GM19463 (cell line): ENCODE data around the gene SMAP1.
A peak's percentile ranks its signal among the peaks of the same experiment; 100 is the strongest.

Experiments used
- ATAC-seq: cut with Tn5 transposase; IDR thresholded peaks from one replicate; pipeline ENCODE4 v1.9.1; 2021; ENCODE audit warnings: mild to moderate bottlenecking, moderate library complexity; ENCODE audit not compliant: unreplicated experiment

SMAP1 gene

GRCh38 chr6:70839286-70840266, 171.9 kb downstream of the SMAP1 start:
- ATAC-seq = peak; percentile 48

GRCh38 chr6:70841112-70841511, 173.4 kb downstream of the SMAP1 start:
- ATAC-seq = no peak

GRCh38 chr6:70842541-70842940, 174.9 kb downstream of the SMAP1 start:
- ATAC-seq = no peak

GRCh38 chr6:70843328-70843918, 175.7 kb downstream of the SMAP1 start:
- ATAC-seq = no peak

GRCh38 chr6:70844301-70844700, 176.6 kb downstream of the SMAP1 start:
- no peak for ATAC-seq

GRCh38 chr6:70846207-70846835, 178.6 kb downstream of the SMAP1 start:
- ATAC-seq = no peak

- ATAC-seq = no peak
These were observed 179.7 kb downstream of the SMAP1 start for GRCh38 chr6:70847106-70848084.

GRCh38 chr6:70849348-70850069, 181.8 kb downstream of the SMAP1 start:
- no peak for ATAC-seq

- ATAC-seq = no peak
These were observed 185.1 kb downstream of the SMAP1 start for GRCh38 chr6:70852667-70853246.

- peak; percentile 99 for ATAC-seq
These were observed 189.8 kb downstream of the SMAP1 start for GRCh38 chr6:70857387-70858077.

GRCh38 chr6:70860045-70860444, 192.4 kb downstream of the SMAP1 start:
- no peak for ATAC-seq

GRCh38 chr6:70860920-70861319, 193.2 kb downstream of the SMAP1 start:
- ATAC-seq = no peak

GRCh38 chr6:70863343-70863742, 195.7 kb downstream of the SMAP1 start:
- peak; percentile 43 for ATAC-seq

- ATAC-seq = no peak
These were observed 196.7 kb downstream of the SMAP1 start for GRCh38 chr6:70864401-70864800.

GRCh38 chr6:70872469-70872868, 204.8 kb downstream of the SMAP1 start:
- ATAC-seq = no peak

GRCh38 chr6:70874181-70874913, 206.7 kb downstream of the SMAP1 start:
- ATAC-seq = no peak

- no peak for ATAC-seq
These were observed 211.8 kb downstream of the SMAP1 start for GRCh38 chr6:70879496-70879895.
